Left lung (tissue), 10 donors: ENCODE results near the gene A2M. TPM values are rescaled to one million over a fixed set of nuclear protein-coding genes. Genes with fewer than 3 reads are reported as not detected.

Experiments used
- ATAC-seq: fragments of 200-7000 bp; cut with Tn5 transposase; one replicate; pipeline ENCODE4 v1.9.1; 2020; ENCODE audit warnings: moderate library complexity
- DNase-seq, 4 donors: peaks; one replicate each; pipeline ENCODE4 v3.0.0-alpha.2; 2013 to 2020
- H3K27ac ChIP-seq, 2 donors: fragments of 200-600 bp; sonication (generic) in 1 of 2; one replicate each; pipeline versions ENCODE4 v1.5.0 to v1.8.0; 2020 to 2021
- H3K27me3 ChIP-seq, 2 donors: fragments of 200-600 bp; sonication (generic) in 1 of 2; one replicate each; pipeline versions ENCODE4 v1.5.0 to v1.8.0; 2020 to 2021
- H3K36me3 ChIP-seq, 2 donors: fragments of 200-600 bp; sonication (generic) in 1 of 2; one replicate each; pipeline versions ENCODE4 v1.5.0 to v1.8.0; 2020 to 2021
- H3K4me1 ChIP-seq, 2 donors: fragments of 200-600 bp; one replicate each; pipeline ENCODE4 v1.8.0; 2021
- H3K4me3 ChIP-seq, 2 donors: fragments of 200-600 bp; sonication (generic) in 1 of 2; one replicate each; pipeline versions ENCODE4 v1.5.0 to v1.8.0; 2020 to 2021; ENCODE audit warnings: mild to moderate bottlenecking in 1 of 2
- H3K9me3 ChIP-seq, 2 donors: fragments of 200-600 bp; sonication (generic) in 1 of 2; one replicate each; pipeline versions ENCODE4 v1.5.0 to v1.8.0; 2020 to 2021
- CTCF ChIP-seq, 2 donors: fragments of 200-600 bp; sonication (generic) in 1 of 2; IDR thresholded peaks; one replicate each; pipeline versions ENCODE4 v1.5.0 to v1.8.0; 2021; ENCODE audit warnings: antibody characterized with exemption in 2 of 2
- intact Hi-C, 2 donors: fragments of 100-400 bp; cut with DNase I; formaldehyde crosslinking; loops; one replicate each; pipeline versions ENCODE4 v1.11.2 to v1.14.2; 2022
- polyA plus RNA-seq, 6 donors: library from polyadenylated mRNA; unstranded; fragments of 120-200 nt; gene quantifications; one replicate each; pipeline ENCODE4 v1.2.1, GENCODE V29; 2013; ENCODE audit not compliant: insufficient read length in 6 of 6
- total RNA-seq, 2 donors: library from RNA; stranded (reverse); fragmentation: NEBNext Ultra II Directional; extraction: Animal tissue kit (Norgen Biotek cat#: 25700); gene quantifications; one replicate each; pipeline ENCODE4 v1.2.1, GENCODE V29; 2021
- donor health status: DM: no; HTN: yes; CAD: no.
- donor health status: DM: no; HTN: no; CAD: no.

A2M gene
- total and polyA plus RNA-seq, 8 donors = 814 to 2,660 (median 2,105) TPM

- intact Hi-C loops = no loop called here
- no peak for DNase-seq
- H3K9me3 ChIP-seq = no peaks in the 10 kb centered on the region
- no peaks in the 10 kb centered on the region for H3K27me3 ChIP-seq
- H3K4me3 ChIP-seq = no peak overlapping the region
- no peak overlapping the region for H3K27ac ChIP-seq
- no peak for TF ChIP-seq CTCF (IDR thresholded peaks at IDR 0.05)
- no peak for ATAC-seq
- H3K36me3 ChIP-seq = no peaks in the 10 kb centered on the region
- H3K4me1 ChIP-seq = peaks cover 0 to 3% of the 10 kb centered on the region in 2 donors
These were observed 91.2 kb downstream of the A2M start for GRCh38 chr12:9024512-9024911.

GRCh38 chr12:9022592-9022991, 93.1 kb downstream of the A2M start:
- DNase-seq (no peak), ATAC-seq (no peak)
- intact Hi-C loops = no loop called here
- Histone ChIP-seq H3K4me1 (peaks cover 0 to 3% of the 10 kb centered on the region in 2 donors), H3K36me3 (no peaks in the 10 kb centered on the region), H3K27ac (no peak overlapping the region), H3K27me3 (no peaks in the 10 kb centered on the region), H3K4me3 (no peak overlapping the region), H3K9me3 (peaks cover 0 to 15% of the 10 kb centered on the region in 2 donors)
- no peak for TF ChIP-seq CTCF (IDR thresholded peaks at IDR 0.05)

Other genes starting within 250 kb of the A2M start
- 10 to 100 TPM; 30.1 to 34.1 TPM for gene PHC1, start 201.4 kb downstream of the A2M start, total RNA-seq
- gene PHC1, start 201.4 kb downstream of the A2M start, polyA plus RNA-seq = 100 to 1,000 TPM in 3 of 6 donors, 10 to 100 TPM in 3; 85.6 to 111 (median 101) TPM
- 100 to 1,000 TPM; 152 to 243 TPM for gene M6PR, start 166.3 kb downstream of the A2M start, total RNA-seq
- 100 to 1,000 TPM; 188 to 225 (median 209) TPM for gene M6PR, start 166.3 kb downstream of the A2M start, polyA plus RNA-seq
- gene KLRG1, start 126.4 kb downstream of the A2M start, total RNA-seq = 1 to 10 TPM; 2.0 to 3.0 TPM
- gene KLRG1, start 126.4 kb downstream of the A2M start, polyA plus RNA-seq = 1 to 10 TPM; 1.1 to 2.3 (median 1.9) TPM
- 1 to 10 TPM in 1 of 2 donors, under 1 TPM in 1; 0.38 to 1.4 TPM for gene PZP, start 92.5 kb upstream of the A2M start, total RNA-seq
- 1 to 10 TPM; 1.4 to 3.3 (median 2.6) TPM for gene PZP, start 92.5 kb upstream of the A2M start, polyA plus RNA-seq